Measurements from ENCODE around the gene DOCK10. TPM values are rescaled to one million over a fixed set of nuclear protein-coding genes. Genes with fewer than 3 reads are reported as not detected.

DOCK10 gene
- total and polyA plus RNA-seq, 2 donors (not counting 3 experiments of a cell fraction or from before 2014, with no cell fraction given), result 5.8 to 23.0 TPM

GRCh38 chr2:224775647-224776046 is 266.6 kb downstream of the DOCK10 start:
- dilution Hi-C loops (cut with MboI; ENCODE audit: extremely low pct_ligation_motif_present, low sequenced_read_pairs) (no loop called here), intact Hi-C loops (cut with micrococcal nuclease) (no loop called here)
- Histone ChIP-seq H3K9me3 (replicated peaks; ENCODE audit: control insufficient read depth, insufficient read depth, low read length) (no peaks in the 10 kb centered on the region), H3K36me3 (ENCODE audit: control insufficient read depth in 2 of 2, extremely low read depth in 1 of 2, insufficient read depth in 2 of 2, low read length in 2 of 2) (peaks cover 0 to 7% of the 10 kb centered on the region in 2 experiments), H3K27ac (ENCODE audit: insufficient read depth, low read depth, low read length) (no peak overlapping the region), H3K9me1 (replicated peaks; ENCODE audit: control insufficient read depth, extremely low read depth, insufficient read depth, low read length) (no peaks in the 10 kb centered on the region), H2AFZ (ENCODE audit: low read depth, low read length) (no peak overlapping the region), H3K9ac (replicated peaks; ENCODE audit: extremely low read depth, insufficient read depth, low read length) (no peak overlapping the region), H3K27me3 (ENCODE audit: control insufficient read depth in 2 of 2, insufficient read depth in 2 of 2, low read length in 2 of 2) (no peaks in the 10 kb centered on the region), H4K20me1 (replicated peaks; ENCODE audit: control insufficient read depth, extremely low read depth, insufficient read depth, low read length) (no peaks in the 10 kb centered on the region), H3K79me2 (ENCODE audit: control insufficient read depth, insufficient read depth, low read length) (no peaks in the 10 kb centered on the region), H3K4me2 (ENCODE audit: insufficient read depth, low read length) (no peak overlapping the region), H3K4me3 (replicated peaks in 1 of 3; ENCODE audit: insufficient read depth in 1 of 3, low read depth in 1 of 3, low read length in 3 of 3) (no peak overlapping the region), H3K4me1 (ENCODE audit: control insufficient read depth, extremely low read depth, insufficient read depth, low read length) (no peaks in the 10 kb centered on the region)
- CTCF ChIA-PET, result interaction anchor here (1.2 to 2.1 kb wide), 2 partner anchors 127 to 226 kb away, joined by 3 to 8 read pairs; no protein-coding TSS in a partner anchor
- no TSS peak for BruUV-seq (replicated peaks)
- no peak for DNase-seq (ENCODE audit: low read depth, low spot score)
- FAIRE-seq, result no peak
- POLR2A ChIA-PET, result no interaction called here
- no peak for TF ChIP-seq MAX (IDR thresholded peaks at IDR 0.05; ENCODE audit: insufficient read depth, insufficient read length)
- TF ChIP-seq FOS (IDR thresholded peaks at IDR 0.05; ENCODE audit: borderline replicate concordance, insufficient read depth, low read length), result no peak
- TF ChIP-seq MYC (IDR thresholded peaks at IDR 0.05; ENCODE audit: low read depth, low read length), result no peak
- TF ChIP-seq EZH2 (IDR thresholded peaks at IDR 0.05; ENCODE audit: borderline replicate concordance, low read depth, low read length, severe bottlenecking), result no peak
- no peak for TF ChIP-seq CTCF (IDR thresholded peaks at IDR 0.05; ENCODE audit: extremely low read depth in 1 of 2, insufficient read depth in 1 of 2, low read depth in 1 of 2, low read length in 2 of 2)
- TF ChIP-seq POLR2A (IDR thresholded peaks at IDR 0.05; ENCODE audit: low read depth, low read length), result no peak
- no peak for TF ChIP-seq GATA2 (IDR thresholded peaks at IDR 0.05; ENCODE audit: insufficient read depth, insufficient read length, low read depth, low read length)
- TF ChIP-seq POLR2AphosphoS5 (IDR thresholded peaks at IDR 0.05; ENCODE audit: insufficient read depth, low read depth, low read length), result no peak
- no peak for TF ChIP-seq JUN (IDR thresholded peaks at IDR 0.05; ENCODE audit: borderline replicate concordance, insufficient read depth, insufficient read length, low read depth)
